CD14-positive monocyte (primary cell): ENCODE measurements around the gene SARNP. TPM values are rescaled to one million over a fixed set of nuclear protein-coding genes. Genes with fewer than 3 reads are reported as not detected.

ENCODE experiments used
- DNase-seq, 3 donors: peaks; one replicate each; pipeline ENCODE4 v3.0.0-alpha.2; 2011 to 2022
- H2AFZ ChIP-seq: 2 replicates; pipeline ENCODE4 v1.6.0; 2012; ENCODE audit warnings: mild to moderate bottlenecking, low read depth, low read length, inconsistent platforms; ENCODE audit not compliant: insufficient read depth, poor library complexity, severe bottlenecking
- H3K27ac ChIP-seq, 2 donors: 1 replicate in 1 of 2; 2 replicates in 1 of 2; pipeline ENCODE4 v1.5.1; 2012 to 2013; ENCODE audit warnings: low read length in 2 of 2, control low read depth in 1 of 2, inconsistent platforms in 1 of 2, low read depth in 1 of 2, mild to moderate bottlenecking in 1 of 2
- H3K27me3 ChIP-seq, 2 donors: one replicate each; pipeline versions ENCODE4 v1.6.0 to v1.6.1; 2011 to 2013; ENCODE audit warnings: low read length in 2 of 2; ENCODE audit not compliant: control insufficient read depth in 2 of 2, insufficient read depth in 2 of 2
- H3K36me3 ChIP-seq, 2 donors: replicated peaks in 1 of 2; 1 replicate in 1 of 2; 2 replicates in 1 of 2; pipeline versions ENCODE4 v1.5.1 to v1.6.1; 2012 to 2013; ENCODE audit warnings: low read length in 2 of 2, control low read depth in 1 of 2, inconsistent platforms in 1 of 2, mild to moderate bottlenecking in 1 of 2; ENCODE audit not compliant: insufficient read depth in 2 of 2, control insufficient read depth in 1 of 2
- H3K4me1 ChIP-seq, 2 donors: 1 replicate in 1 of 2; 2 replicates in 1 of 2; pipeline versions ENCODE4 v1.5.1 to v1.6.1; 2012 to 2013; ENCODE audit warnings: low read length in 2 of 2, control low read depth in 1 of 2, inconsistent platforms in 1 of 2, mild to moderate bottlenecking in 1 of 2, moderate library complexity in 1 of 2; ENCODE audit not compliant: insufficient read depth in 2 of 2, control insufficient read depth in 1 of 2
- H3K4me2 ChIP-seq: replicated peaks from 2 replicates; pipeline ENCODE3; 2012; ENCODE audit warnings: low read length, moderate library complexity, mild to moderate bottlenecking; ENCODE audit not compliant: poor library complexity, severe bottlenecking; ENCODE audit errors: extremely low read depth
- H3K4me3 ChIP-seq, 3 experiments: fragments of 200-600 bp in 1 of 3; sonication (generic) in 1 of 3; replicated peaks in 1 of 3; 1 replicate in 2 of 3; 2 replicates in 1 of 3; pipeline ENCODE4 v1.5.1; 2011 to 2013; ENCODE audit warnings: low read length in 3 of 3, mild to moderate bottlenecking in 3 of 3, control low read depth in 2 of 3, low read depth in 2 of 3, inconsistent platforms in 1 of 3, moderate library complexity in 1 of 3
- H3K79me2 ChIP-seq: 2 replicates; pipeline ENCODE4 v1.6.0; 2012; ENCODE audit warnings: mild to moderate bottlenecking, control low read depth, inconsistent platforms, low read length, moderate library complexity; ENCODE audit not compliant: insufficient read depth
- H3K9ac ChIP-seq: 2 replicates; pipeline ENCODE4 v1.6.0; 2017; ENCODE audit warnings: low read length, mild to moderate bottlenecking; ENCODE audit not compliant: insufficient read depth, poor library complexity, severe bottlenecking
- H3K9me3 ChIP-seq, 2 donors: replicated peaks in 1 of 2; 1 replicate in 1 of 2; 2 replicates in 1 of 2; pipeline versions ENCODE4 v1.5.1 to v1.6.1; 2012 to 2013; ENCODE audit warnings: low read length in 2 of 2, control low read depth in 1 of 2; ENCODE audit not compliant: control insufficient read depth in 1 of 2, insufficient read depth in 1 of 2
- H4K20me1 ChIP-seq: 2 replicates; pipeline ENCODE4 v1.6.0; 2012; ENCODE audit warnings: mild to moderate bottlenecking, low read length, control low read depth, moderate library complexity; ENCODE audit not compliant: insufficient read depth
- H3K27ac Mint-ChIP-seq, 7 donors: one replicate each; pipeline ENCODE4 v1.8.0; 2020; ENCODE audit warnings: mild to moderate bottlenecking in 7 of 7, mixed read lengths in 7 of 7, moderate library complexity in 6 of 7, inconsistent platforms in 2 of 7
- H3K27me3 Mint-ChIP-seq, 3 donors: one replicate each; pipeline ENCODE4 v1.8.0; 2021 to 2022; ENCODE audit warnings: low read depth in 3 of 3, mild to moderate bottlenecking in 3 of 3, mixed read lengths in 3 of 3, moderate library complexity in 3 of 3, inconsistent platforms in 1 of 3
- H3K36me3 Mint-ChIP-seq, 2 donors: one replicate each; pipeline ENCODE4 v1.8.0; 2020; ENCODE audit warnings: mixed read lengths in 2 of 2, inconsistent platforms in 1 of 2, mild to moderate bottlenecking in 1 of 2
- H3K4me1 Mint-ChIP-seq: one replicate; pipeline ENCODE4 v1.8.0; 2020; ENCODE audit warnings: mild to moderate bottlenecking, mixed read lengths
- H3K4me3 Mint-ChIP-seq, 2 donors: one replicate each; pipeline ENCODE4 v1.8.0; 2020; ENCODE audit warnings: mild to moderate bottlenecking in 2 of 2, mixed read lengths in 2 of 2, moderate library complexity in 1 of 2
- H3K9me3 Mint-ChIP-seq, 7 donors: one replicate each; pipeline ENCODE4 v1.8.0; 2020 to 2022; ENCODE audit warnings: mixed read lengths in 7 of 7, mild to moderate bottlenecking in 6 of 7, moderate library complexity in 6 of 7, inconsistent platforms in 2 of 7
- WGBS: methylation state at CpG from one replicate; pipeline ENCODE4 v1.1.5; 2013; ENCODE audit warnings: missing lambda C conversion rate; ENCODE audit not compliant: insufficient coverage; 5-methylcytosine and 5-hydroxymethylcytosine counted together
- intact Hi-C, 2 donors: fragments of 100-400 bp; cut with micrococcal nuclease; formaldehyde crosslinking; loops; one replicate each; pipeline versions ENCODE4 v1.15.0 to v1.15.1; 2023
- polyA plus RNA-seq, 3 donors: library from polyadenylated mRNA; depleted of rRNA in 1 of 3; unstranded in 2 of 3; stranded (reverse) in 1 of 3; fragments of 300-500 nt in 2 of 3; fragments of >200 nt in 1 of 3; fragmentation: Illumina TruSeq in 2 of 3; gene quantifications; 1 replicate in 2 of 3; 2 replicates in 1 of 3; pipeline ENCODE4 v1.2.3, GENCODE V29; 2012 to 2021
- TF ChIP-seq, protein P1 (sequence below): fragments of 200-600 bp; IDR thresholded peaks from one replicate; pipeline ENCODE4 v1.8.0; 2022; ENCODE audit warnings: antibody characterized with exemption, mild to moderate bottlenecking

The SARNP gene
- polyA plus RNA-seq, 3 donors, result 28.9 to 139 (median 98.6) TPM

DNA sequence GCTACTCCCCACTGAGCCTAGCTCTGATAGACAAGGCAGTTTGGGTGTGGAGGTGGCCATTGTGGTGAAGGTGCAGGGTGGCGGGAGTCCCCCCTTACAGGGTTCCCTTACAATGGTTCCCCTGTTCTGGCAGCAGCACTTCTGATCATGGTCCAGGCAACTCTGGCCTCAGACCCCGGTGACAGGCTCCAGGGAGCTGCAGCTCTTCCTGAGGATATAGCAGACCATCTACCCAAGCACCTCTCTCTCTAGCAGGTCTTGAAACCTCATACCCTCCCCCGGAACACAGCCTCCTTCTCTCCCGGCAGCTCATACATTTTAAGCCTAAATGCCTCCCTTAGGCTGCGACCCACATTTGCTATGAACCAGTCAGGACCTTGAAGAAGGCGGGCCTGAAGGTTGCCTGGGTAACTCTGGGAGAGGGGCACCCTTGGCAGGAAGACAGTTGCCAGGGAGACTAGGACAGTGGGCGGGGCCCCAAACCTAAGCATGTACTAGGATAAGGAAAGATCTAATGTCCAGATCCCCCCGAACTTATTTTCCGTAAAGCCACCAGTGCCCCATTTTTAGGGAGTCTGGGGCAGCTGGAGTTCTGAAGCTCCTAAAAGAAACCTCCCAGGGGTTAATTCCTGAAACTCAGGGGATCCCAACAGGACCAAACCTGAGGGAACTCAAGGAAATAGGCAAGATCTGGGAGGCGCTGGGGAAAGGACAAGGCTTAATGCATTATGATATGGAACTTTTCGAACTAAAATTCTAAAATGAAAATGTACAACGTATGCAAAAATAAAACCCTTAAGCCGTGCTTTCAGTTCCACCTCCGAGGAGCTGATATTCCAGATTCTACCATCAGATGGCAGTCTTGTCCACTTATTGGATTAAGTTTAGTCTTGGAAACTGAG is 79.2 kb downstream of the SARNP start:
- TF ChIP-seq, protein P1, sequence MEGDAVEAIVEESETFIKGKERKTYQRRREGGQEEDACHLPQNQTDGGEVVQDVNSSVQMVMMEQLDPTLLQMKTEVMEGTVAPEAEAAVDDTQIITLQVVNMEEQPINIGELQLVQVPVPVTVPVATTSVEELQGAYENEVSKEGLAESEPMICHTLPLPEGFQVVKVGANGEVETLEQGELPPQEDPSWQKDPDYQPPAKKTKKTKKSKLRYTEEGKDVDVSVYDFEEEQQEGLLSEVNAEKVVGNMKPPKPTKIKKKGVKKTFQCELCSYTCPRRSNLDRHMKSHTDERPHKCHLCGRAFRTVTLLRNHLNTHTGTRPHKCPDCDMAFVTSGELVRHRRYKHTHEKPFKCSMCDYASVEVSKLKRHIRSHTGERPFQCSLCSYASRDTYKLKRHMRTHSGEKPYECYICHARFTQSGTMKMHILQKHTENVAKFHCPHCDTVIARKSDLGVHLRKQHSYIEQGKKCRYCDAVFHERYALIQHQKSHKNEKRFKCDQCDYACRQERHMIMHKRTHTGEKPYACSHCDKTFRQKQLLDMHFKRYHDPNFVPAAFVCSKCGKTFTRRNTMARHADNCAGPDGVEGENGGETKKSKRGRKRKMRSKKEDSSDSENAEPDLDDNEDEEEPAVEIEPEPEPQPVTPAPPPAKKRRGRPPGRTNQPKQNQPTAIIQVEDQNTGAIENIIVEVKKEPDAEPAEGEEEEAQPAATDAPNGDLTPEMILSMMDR, result peak; percentile 90
- Histone ChIP-seq H3K79me2 (no peaks in the 10 kb centered on the region), H3K9ac (peak overlapping the region; percentile 41), H3K4me2 (peak overlapping the region; percentile 95), H3K9me3 (no peaks in the 10 kb centered on the region), H3K36me3 (no peaks in the 10 kb centered on the region), H3K27ac (peak overlapping the region; percentile 33 to 65), H2AFZ (peak overlapping the region; percentile 91), H3K4me1 (peaks cover 16 to 24% of the 10 kb centered on the region in 2 donors), H3K27me3 (peaks cover 9 to 12% of the 10 kb centered on the region in 2 donors), H4K20me1 (no peaks in the 10 kb centered on the region), H3K4me3 (peak overlapping the region; percentile 57 to 95 (median 82))
- Mint-ChIP-seq H3K27me3 (peaks cover 20 to 24% (median 22%) of the 10 kb centered on the region in 3 donors), H3K27ac (peak overlapping the region; percentile 70 to 90 (median 80)), H3K4me3 (peak overlapping the region; percentile 85 to 92), H3K4me1 (peaks cover 30% of the 10 kb centered on the region), H3K9me3 (peaks cover 0 to 3% (median 0%) of the 10 kb centered on the region in 7 donors), H3K36me3 (peaks cover 0 to 2% of the 10 kb centered on the region in 2 donors)
- DNase-seq, result peak; percentile 64 to 82 (median 66)
- intact Hi-C loops, result loop anchor here (1.0 to 5.0 kb wide), 3 partner anchors 8 to 202 kb away; partner anchors contain the start of gene PYM1 (in 1 of the 2)
- 0% methylated on average over 5 of the region's 14 CpGs for WGBS

DNA sequence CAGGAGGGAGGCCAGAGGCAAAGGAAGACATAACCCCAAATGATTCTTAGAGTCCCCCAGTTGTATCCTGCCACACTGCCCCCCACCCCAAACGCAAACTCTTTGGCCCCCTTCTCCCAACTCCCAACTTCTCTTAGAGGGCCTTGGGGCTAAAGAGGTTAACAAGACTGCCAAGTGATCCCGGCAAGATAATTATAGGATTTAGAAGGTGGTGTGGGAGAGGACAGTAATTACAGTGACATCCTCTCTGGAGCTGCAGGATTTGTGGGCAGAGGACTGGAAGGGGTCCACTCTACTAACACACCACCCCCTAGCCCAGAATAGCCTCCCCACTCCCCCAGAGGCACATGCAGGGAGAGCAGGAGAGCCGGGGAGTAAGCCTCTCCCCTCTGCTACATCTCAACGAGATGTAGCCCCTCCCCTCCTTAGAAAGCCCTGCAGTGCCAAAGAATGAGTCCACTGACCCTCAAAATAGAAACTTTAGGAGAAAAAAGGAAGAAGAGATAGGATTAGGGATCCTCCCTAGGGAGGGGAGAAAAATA is 79.9 kb downstream of the SARNP start:
- H3K27ac ChIP-seq, result peak overlapping the region; percentile 33 to 65
- Mint-ChIP-seq H3K27ac (peak overlapping the region in 3 of 7 donors; percentile 9 to 90 (median 48)), H3K9me3 (peaks cover 0 to 2% (median 0%) of the 10 kb centered on the region in 7 donors), H3K4me1 (peaks cover 28% of the 10 kb centered on the region), H3K4me3 (peak overlapping the region in 1 of 2 donors; percentile 85), H3K27me3 (peaks cover 17 to 24% (median 20%) of the 10 kb centered on the region in 3 donors), H3K36me3 (peaks cover 0 to 2% of the 10 kb centered on the region in 2 donors)
- no CpG with 5 or more reads among the region's 4 CpGs for WGBS
- H4K20me1 ChIP-seq, result no peaks in the 10 kb centered on the region
- H3K4me1 ChIP-seq, result peaks cover 14 to 21% of the 10 kb centered on the region in 2 donors
- H3K4me2 ChIP-seq, result peak overlapping the region; percentile 95
- peak overlapping the region; percentile 91 for H2AFZ ChIP-seq
- H3K9me3 ChIP-seq, result no peaks in the 10 kb centered on the region
- H3K4me3 ChIP-seq, result peak overlapping the region in 1 of 3 experiments; percentile 82
- intact Hi-C loops, result loop anchor here (1.0 to 5.0 kb wide), 3 partner anchors 7 to 203 kb away; partner anchors contain the start of gene PYM1 (in 1 of the 2)
- TF ChIP-seq, protein P1, result peak; percentile 18
- no peaks in the 10 kb centered on the region for H3K36me3 ChIP-seq
- H3K79me2 ChIP-seq, result no peaks in the 10 kb centered on the region
- DNase-seq, result no peak
- no peak overlapping the region for H3K9ac ChIP-seq
- peaks cover 8 to 10% of the 10 kb centered on the region in 2 donors for H3K27me3 ChIP-seq
